Activated effector memory CD4-positive, alpha-beta T cell treated with anti-CD3 and anti-CD28 coated beads, Interleukin-2, amount 50 U/mL, for 16 hours (primary cell): ENCODE results near the gene B2M.
A peak's percentile ranks its signal among the peaks of the same experiment; 100 is the strongest.
"Not testable (repeated sequence)": the region's sequence is repeated elsewhere in the genome, so short reads cannot be mapped to it uniquely, and the experiment has no call there.

ENCODE experiments used
- DNase-seq: peaks from one replicate; pipeline ENCODE4 v3.0.0-alpha.2; 2020

The B2M gene

DNA sequence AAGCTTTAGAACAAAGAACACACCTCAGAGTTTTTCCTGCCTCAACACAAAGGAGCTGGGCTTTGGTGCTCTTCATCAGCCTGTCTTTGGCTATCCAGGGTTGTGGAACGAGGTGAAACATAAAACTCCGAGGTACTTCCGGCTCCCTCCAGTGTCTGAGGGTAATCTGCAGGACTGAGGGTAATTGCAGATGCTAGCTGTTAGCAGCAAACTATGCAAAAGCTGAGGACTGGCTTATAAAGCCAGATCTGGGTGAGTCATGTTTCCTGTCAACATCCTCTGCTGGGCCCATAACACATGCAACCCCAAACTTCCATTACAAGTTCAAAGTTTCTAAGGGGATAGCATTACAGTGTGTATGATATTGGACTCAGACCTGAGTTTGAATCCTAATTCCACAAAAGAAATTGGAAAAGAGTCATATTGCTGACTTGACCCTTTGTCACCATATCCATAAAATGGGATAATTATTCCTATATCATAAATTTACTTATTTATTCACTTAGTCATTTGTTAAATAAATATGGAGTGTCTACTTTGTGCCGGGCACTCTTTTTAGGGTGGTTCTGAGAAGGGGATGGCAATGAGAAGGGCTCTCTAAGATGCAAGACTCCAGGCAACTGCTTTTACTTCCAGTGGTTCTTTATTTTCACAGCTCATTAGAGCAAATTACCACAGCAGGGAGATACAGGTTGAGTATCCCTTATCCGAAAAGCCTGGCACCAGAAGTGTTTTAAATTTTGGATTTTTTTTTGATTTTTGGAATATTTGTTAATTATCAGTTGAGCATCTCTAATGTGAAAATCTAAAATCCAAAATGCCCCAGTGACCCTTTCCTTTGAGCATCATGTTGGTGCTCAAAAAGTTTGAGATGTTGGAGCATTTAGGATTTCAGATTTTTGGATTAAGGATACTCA, 15.5 kb downstream of the B2M start:
- DNase-seq, result peak; percentile 87

DNA sequence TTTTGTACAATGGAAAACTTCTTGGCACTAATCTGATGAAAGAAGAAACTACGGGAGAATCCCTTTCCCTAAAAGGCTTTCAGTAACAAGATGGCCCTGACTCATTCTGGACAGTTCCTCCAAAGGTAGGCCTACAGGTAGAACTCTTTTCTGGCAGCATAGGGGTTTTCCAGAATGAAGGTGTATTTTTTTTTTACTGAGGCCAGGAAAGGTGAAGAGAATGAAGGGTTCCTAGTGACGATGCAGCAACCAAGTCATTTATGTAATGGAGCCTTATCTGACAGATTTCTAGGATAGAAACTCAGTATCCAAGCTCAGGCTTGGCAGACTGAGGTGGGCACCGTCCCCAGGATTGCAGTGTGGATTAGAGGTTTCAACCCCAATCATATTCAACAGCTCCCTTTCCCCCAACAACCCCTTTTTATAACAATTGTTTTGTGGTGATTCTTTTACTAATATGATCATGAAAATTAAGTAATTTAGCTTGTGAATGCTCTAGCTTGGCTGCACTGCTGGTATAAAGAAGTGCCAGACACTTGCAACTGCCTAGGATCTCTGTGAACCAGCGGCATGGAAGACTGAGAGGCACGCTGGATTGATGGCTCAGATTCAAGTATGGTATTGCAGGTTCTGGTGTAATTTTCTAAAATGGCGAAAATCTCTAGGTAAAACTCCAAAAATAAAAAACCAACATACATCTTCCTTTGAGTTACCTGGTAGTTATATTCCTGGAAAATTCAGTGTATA, 16.3 kb downstream of the B2M start:
- DNase-seq, result peak; percentile 66

DNA sequence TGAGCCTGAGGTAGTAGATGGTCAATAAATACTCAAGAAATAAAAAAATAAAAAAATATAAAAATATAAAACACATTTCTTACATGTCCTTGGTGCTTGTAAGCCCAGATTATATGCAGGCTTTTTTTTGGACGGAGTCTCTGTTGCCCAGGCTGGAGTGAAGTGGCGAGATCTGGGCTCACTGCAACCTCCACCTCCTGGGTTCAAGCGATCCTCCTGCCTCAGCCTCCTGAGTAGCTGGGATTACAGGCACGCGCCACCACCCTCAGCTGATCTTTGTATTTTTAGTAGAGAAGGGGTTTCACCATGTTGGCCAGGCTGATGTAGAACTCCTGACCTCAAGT, 16.9 kb downstream of the B2M start:
- DNase-seq, result not testable (repeated sequence)

DNA sequence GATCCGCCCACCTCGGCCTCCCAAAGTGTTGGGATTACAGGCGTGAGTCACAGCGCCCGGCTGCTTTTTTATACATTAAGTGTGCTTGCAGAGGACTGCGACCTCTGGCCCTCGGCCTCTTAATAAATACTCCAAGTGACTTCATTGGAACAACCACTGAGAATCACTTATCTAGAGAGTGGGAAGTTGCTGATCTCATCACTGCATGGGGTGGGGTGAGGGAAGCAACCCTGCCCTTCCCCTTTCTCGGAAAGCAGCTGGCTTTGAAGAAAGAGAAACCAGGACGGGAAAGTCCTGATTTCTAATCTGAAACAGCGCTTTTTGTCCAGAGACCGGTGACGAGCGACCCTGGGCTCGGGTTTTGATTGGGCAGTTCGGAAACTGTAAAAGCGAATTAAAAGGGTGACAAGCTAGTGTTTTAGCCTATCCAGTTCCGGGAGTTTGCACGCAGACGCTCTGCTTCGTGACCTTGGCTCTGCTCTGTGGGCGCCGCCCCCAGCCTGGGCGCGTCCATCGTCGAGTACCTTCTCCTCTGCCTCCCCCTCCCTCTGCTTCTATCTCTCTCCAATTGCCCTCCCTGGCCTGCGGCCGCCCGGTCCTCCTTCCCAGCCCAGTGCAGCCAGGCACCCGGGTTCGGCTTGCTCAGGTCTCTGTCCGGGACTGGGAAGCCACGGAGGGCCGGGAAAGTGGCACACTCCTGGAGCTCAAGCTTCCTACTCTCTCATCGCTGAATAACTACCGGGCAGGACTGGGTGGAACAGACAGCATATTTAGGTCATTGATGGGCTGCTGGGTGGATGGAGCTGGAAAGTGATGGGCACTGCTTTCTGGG, 17.5 kb downstream of the B2M start:
- DNase-seq, result peak; percentile 97

DNA sequence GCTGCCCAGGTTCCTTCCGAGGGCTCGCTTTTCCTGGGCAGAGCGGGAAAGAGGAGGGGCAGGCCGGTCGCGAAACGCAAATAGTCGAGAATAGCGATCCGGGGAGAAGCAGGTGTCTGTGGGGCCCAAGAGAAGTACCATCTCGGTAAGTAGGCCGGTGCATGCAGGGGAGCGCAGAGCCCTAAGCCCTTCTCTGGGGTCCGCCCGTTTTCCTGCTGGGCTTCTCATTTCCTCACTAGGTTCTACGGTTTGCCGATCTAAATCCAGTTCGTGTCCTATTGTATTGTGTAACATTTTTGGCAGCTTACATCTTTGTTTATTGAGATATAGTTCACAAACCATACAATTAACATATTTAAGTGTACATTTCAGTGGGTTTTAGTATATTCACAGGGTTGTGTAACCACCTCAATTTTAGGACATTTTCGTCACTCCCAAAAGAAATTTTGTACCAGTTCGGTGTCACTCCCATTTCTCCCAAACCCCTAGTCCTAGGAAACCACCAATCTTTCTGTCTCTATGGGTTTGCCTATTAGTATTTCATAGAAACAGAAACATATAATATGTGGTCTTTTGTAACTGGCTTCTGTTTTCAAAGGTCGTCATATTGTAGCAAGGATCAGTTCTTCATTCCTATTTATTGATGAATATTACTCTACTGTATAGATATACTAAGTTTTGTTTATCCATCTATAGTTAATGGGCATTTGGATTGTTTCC, 18.3 kb downstream of the B2M start:
- DNase-seq, result peak; percentile 81

DNA sequence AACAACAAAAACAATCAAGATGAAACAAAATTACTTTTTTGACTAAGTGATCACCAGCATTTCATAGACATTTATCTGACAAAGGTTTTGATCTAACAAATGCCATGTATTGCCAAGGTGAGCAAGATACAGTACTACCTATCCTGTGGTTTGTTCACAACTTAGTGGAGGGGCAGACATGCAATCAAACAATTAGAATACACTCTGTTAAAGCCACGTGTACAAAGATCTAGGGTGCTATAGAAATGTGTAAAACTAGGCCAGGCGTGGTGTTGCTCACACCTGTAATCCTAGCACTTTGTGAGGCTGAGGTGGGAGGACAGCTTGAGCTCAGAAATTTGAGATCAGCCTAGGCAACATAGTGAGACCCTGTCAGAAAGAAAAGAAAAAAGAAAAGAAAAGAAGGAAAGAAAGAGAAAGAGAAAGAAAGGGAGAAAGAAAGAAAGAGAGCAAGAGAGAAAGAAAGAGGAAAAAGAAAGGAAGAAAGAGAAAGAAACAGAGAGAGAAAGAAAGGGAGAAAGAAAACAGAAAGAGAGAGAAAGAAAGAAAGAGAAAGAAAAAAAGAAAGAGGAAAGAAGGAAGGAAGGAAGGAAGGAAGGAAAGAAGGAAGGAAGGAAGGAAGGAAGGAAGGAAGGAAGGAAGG, 23.6 kb downstream of the B2M start:
- DNase-seq, result no peak

DNA sequence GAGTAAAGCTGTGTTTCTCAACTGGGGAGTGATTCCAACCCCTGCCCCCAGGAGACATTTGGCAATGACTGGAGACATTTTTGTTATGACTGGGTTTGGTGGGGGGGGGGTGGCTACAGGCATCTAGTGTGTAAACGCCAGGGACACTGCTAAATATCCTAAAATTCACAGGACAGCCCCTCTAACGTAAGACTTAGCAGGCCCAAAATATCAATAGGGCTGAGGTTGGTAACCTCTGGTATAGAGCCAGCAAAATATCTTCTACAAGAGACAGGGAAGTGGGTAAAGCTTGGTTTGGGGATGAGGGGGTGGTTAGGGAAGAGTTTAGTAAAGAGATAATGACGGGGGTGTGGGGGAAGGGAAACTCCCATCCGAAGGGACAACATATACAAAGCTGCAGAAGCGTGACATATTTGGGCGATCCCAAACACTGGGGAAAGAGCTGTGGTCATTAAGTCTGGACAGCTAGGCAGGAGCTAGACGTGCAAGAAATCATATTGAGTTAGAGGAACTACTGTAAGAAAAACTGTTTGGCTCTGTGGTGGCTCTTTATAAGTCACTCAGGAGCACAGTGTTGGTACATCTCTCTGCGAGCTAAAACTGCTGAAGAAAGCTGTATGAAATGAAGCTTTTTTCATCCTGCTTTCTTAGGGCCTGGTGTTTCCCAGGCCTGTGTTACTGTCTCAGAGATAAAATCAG, 24.3 kb downstream of the B2M start:
- peak; percentile 76 for DNase-seq

DNA sequence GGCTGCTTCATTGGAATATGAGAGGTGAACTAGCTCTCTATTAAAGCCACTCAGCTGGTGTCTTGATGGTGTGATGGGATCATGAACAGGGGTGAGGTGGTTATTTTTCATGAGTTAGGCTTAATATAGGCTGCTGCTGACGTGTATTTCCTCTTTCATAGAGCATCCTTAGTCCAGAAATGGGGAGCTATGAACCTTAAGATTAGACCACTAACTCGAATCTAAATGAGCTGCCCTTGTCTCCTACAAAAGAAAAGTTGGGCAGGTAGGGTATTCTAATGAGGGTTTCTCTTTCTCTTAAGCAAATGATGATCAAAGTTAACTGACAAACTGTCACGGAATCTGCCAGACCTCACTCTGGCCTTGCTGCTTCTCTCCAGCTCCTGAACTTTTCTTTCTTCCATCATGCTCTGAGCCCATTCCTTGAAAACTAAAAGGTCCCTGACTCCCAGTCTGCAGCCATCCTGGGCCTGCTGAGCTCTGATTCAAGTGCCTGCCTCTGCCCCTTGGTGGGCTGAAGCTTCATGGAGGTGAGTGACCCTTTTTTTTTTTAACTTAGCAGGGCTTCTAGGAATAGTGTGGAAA, 25.0 kb downstream of the B2M start, which contains the start of gene TRIM69:
TRIM69 (plus strand) TSS at position 348 of the 585 bp plus-strand sequence; CDS start at position 525, 177 bp downstream.
- DNase-seq, result peak; percentile 62

DNA sequence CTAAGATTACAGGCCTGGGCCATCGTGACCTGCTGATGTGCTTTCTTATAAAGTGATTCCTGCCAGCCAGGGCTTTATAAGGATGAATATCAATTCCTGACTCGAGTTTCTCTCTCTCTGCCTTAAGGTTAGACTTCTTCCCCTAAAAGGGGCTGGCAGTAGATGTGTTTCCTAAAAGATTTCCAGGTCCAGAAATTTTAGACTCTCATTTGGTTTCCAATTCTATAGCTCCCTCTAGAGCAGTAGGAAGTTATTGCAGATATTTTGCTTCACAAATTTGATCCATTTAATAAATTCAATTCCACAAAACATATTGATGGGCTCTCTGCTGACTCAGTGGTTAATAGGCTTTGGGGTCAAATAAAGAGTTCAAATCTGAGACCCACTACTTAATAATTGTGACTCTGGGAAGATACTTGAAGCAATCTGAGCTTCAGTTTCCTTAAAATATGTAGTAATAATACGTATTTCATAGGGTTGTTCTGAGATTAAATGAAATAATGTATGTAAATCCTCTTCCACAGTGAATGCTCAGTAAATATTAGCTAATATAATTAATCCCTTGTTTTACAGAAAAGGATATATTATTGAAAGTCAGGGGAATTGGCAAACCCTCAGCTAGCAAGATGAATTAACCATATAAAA, 27.1 kb downstream of the B2M start:
- no peak for DNase-seq

DNA sequence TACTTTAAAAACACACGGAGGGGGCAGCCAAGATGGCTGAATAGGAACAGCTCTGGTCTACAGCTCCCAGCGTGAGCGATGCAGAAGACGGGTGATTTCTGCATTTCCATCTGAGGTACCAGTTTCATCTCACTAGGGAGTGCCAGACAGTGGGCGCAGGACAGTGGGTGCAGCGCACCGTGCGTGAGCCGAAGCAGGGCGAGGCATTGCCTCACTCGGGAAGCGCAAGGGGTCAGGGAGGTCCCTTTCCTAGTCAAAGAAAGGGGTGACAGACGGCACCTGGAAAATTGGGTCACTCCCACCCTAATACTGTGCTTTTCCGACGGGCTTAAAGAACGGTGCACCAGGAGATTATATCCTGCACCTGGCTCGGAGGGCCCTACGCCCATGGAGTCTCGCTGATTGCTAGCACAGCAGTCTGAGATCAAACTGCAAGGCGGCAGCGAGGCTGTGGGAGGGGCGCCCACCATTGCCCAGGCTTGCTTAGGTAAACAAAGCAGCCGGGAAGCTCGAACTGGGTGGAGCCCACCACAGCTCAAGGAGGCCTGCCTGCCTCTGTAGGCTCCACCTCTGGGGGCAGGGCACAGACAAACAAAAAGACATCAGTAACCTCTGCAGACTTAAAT, 28.0 kb downstream of the B2M start:
- DNase-seq, result not testable (repeated sequence)

DNA sequence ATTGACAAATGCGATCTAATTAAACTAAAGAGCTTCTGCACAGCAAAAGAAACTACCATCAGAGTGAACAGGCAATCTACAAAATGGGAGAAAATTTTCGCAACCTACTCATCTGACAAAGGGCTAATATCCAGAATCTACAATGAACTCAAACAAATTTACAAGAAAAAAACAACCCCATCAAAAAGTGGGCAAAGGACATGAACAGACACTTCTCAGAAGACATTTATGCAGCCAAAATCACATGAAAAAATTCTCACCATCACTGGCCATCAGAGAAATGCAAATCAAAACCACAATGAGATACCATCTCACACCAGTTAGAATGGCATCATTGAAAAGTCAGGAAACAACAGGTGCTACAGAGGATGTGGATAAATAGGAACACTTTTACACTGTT, 32.1 kb downstream of the B2M start:
- DNase-seq, result not testable (repeated sequence)

DNA sequence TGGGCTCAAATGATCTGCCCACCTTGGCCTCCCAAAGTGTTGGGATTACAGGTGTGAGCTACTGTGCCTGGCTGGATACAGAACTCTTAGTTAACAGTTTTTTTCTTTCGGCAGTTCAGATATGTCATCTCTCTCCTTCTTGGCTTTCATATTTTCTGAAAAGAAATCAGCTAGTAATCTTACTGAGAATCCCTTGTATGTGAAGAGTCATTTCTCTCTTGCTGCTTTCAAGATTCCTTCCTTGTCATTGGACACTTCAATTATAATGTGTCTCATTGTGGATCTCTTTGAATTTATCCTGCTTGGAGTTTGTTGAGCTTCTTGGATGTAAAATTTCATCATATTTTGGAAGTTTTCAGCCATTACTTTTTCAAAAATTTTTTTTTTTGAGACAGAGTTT, 42.0 kb downstream of the B2M start:
- no peak for DNase-seq

DNA sequence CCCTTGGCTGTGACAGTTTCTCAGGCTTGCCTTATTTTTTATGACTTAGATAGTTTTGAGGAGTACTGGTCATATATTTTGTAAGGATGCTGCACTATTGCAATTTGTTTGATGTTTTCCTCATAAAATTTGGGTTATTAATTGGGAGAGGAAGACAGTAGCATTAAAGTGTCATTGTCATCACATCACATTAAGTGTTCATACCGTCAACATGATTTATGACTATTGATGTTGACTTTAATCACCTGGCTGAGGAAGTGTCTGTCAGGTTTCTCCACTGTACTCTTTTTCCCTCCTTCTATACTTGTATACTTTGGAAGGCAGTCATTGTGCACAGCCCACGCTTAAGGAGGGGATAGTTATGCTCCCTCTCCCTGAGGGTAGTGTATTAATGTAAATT, 51.9 kb downstream of the B2M start:
- DNase-seq, result no peak

DNA sequence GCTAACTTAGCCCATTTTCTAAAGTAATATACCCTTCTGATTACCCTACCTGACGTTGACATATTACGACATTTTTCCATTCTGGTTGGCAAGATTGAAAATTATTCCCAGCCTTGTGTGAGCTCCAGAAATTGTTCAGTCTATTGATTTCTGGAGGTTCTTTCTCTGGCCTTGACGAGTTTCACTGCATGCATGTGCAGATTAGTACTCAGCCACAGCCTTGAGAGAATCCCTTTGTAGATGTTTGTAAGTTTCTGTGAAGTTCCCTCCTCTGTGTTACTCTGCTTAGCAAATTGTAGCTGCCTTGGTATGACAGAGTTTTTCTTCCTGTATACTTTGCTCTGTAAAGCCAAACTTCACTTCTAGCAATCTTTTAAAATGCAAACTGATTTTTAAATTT, 52.5 kb downstream of the B2M start:
- no peak for DNase-seq

DNA sequence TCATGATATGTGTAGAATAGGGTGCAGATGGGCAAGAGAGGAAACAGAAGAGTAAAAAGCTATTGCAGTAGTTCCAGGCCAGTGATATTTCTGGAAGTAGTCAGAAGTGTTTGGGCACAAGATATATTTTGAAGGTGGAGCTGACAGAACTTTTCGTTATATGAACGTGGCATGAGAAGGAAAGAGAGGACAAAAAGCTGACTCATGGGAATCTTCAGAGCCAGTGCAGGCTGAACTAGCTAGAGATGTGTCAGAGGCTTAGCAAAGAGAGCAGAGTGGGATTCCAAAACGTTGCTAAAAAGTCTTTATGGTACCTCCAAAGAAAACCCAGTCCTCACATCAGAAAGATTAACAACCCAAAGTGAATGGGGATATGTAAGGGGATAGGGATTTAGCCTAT, 53.7 kb downstream of the B2M start:
- no peak for DNase-seq
